Measurements from ENCODE around the gene BAG5.

The BAG5 gene

DNA sequence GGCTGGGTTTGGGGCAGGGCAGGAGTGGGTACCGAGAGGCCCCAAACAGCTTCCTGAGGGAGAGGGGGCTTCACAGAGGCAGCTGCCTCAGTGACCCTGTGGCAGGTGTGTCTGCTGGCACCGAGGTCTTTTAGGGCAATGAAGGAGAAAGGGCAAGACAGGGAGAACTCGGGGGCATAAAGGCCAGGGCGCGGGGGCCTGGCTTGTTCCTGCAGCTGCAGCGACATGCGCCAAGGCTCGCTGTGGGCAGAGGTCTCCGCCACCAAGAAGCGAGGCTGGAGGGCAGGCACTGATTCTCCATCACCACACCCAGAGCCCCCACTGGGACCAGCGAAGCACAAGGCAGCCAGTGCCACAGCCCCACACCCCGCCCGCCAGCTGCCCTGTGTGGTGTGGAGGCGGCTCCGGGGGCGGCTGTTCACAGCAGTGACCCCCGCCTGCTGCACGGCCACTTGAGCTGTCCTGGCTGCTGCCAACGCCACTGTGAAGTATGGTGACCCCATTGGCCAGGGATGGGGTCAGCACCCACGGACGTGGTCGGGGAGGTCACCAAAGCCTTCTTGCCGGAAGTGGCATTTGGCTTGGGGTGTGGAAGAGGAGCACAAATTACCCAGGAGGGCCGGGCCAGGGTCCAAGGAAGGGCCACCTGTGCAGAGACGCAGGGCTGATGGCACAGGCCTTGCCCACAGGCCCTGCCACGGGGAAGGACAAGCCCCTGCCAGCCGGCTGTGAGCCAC is 16.4 kb downstream of the BAG5 start:
- TF ChIP-seq, protein P1, sequence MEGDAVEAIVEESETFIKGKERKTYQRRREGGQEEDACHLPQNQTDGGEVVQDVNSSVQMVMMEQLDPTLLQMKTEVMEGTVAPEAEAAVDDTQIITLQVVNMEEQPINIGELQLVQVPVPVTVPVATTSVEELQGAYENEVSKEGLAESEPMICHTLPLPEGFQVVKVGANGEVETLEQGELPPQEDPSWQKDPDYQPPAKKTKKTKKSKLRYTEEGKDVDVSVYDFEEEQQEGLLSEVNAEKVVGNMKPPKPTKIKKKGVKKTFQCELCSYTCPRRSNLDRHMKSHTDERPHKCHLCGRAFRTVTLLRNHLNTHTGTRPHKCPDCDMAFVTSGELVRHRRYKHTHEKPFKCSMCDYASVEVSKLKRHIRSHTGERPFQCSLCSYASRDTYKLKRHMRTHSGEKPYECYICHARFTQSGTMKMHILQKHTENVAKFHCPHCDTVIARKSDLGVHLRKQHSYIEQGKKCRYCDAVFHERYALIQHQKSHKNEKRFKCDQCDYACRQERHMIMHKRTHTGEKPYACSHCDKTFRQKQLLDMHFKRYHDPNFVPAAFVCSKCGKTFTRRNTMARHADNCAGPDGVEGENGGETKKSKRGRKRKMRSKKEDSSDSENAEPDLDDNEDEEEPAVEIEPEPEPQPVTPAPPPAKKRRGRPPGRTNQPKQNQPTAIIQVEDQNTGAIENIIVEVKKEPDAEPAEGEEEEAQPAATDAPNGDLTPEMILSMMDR (IDR thresholded peaks at IDR 0.05): no peak
- TF ChIP-seq ZFX (IDR thresholded peaks at IDR 0.05; ENCODE audit: borderline replicate concordance): no peak

DNA sequence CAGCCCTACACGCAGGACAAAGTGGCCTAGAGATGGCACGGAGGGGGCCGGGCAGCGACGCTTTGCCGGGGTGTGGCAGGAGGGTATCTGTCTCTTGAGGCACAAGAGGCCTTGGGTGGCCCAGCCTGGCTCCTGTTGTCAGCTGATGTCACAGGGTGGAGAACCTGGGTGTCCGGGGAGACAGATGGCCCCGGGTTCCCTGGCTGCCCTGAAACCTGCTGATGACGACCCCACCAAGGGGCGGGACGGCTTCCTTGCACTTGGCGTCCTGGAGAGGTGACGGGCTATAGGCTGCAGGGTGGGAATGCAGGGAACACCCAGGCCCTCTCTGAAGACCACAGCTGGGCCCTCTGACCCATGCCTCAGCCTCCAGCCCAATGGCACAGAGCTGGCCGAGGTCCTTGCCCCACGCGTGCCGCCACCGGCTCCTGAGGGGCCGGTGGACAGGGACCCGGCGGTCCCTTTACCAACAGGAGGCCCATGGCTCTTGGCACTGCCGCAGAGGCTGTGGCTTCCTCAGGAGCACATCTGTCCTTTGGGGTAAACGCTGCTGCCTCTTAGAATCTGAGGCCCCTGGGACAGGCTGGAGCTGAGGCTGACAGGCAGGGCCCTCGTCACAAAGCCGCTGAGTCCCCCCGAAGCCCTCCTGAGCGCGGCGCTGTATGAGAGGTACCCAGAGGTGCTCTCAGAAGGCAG is 17.1 kb downstream of the BAG5 start:
- no peak overlapping the region for H3K27ac ChIP-seq
- TF ChIP-seq, protein P1 (IDR thresholded peaks at IDR 0.05): no peak
- TF ChIP-seq ZFX (IDR thresholded peaks at IDR 0.05; ENCODE audit: borderline replicate concordance): no peak

More for the DNA sequence above, 16.4 kb downstream of the BAG5 start:
- H3K27ac ChIP-seq: no peak overlapping the region

DNA sequence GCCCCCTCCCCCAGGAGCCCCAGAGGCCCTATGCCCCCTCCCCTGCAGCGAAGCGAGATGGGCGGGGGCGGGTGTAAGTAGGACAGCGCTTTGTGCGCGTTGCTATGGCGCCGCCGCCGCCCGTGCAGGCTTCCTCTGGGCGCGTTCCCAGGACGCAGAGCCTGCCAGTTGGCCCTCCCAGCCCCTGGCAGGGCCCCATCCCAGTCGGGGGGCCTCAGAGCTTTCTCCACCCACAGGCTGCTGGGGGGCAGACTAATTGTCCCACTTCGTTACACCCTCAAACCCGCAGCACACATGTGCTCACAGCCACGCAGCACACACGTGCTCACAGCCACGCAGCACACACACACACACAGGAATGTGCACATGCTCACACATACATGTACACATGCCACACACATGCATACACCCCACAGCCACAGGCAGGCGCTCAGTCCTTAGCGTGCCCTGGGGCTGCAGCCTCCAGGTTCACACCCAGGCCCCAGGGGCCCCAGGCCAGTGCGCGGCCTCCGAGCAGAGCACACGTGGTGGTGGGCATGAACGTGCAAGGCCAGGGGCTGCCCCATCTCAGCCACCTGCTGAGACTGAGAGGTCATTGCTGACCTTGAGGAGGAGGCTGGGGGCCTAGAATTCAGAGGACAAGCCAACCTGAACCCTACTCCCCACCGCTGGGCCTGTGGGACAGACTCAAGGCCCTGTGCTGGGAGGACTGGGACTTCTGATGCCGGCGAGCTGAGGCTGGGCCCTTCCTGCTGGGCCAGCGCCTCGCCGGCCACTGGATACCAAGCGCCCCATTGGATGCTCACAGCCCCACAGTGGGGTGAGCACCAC is 17.9 kb downstream of the BAG5 start:
- H3K27ac ChIP-seq: no peak overlapping the region
- TF ChIP-seq ZFX (IDR thresholded peaks at IDR 0.05; ENCODE audit: borderline replicate concordance): no peak
- TF ChIP-seq, protein P1 (IDR thresholded peaks at IDR 0.05): no peak

DNA sequence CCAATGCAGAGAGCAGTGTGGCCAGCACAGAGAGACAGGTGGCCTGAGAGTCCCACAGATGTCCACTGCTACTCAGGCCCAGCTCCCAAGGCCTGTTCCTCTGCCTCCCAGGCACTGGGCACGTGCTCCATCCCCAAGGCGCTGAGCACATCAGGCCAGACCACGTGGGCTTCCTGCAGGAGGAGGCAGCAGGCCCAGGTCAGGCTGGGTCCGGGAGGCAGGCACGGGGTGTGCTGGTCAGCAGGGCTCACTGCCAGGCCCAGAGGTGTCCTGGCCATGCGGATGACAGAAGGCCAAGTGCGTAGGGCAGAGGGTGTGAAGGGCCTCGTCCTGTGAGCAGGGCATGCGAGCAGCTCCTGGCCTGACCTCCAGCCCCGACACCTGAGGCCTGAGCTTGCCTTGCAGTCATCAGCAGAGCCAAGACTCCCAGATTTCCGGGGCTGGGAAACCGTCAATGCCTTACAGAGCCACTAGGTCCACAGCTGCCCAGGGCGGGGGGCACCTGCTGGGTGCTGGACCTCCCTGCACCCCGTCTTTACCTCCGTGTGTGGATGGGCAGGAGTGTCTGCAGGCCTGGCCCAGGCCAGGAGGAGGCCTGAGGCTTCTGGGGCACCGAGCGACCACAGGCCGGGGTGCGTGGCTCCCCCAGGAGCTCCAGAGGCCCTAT is 18.6 kb downstream of the BAG5 start:
- no peak overlapping the region for H3K27ac ChIP-seq
- TF ChIP-seq ZFX (IDR thresholded peaks at IDR 0.05; ENCODE audit: borderline replicate concordance): no peak
- TF ChIP-seq, protein P1 (IDR thresholded peaks at IDR 0.05): no peak

DNA sequence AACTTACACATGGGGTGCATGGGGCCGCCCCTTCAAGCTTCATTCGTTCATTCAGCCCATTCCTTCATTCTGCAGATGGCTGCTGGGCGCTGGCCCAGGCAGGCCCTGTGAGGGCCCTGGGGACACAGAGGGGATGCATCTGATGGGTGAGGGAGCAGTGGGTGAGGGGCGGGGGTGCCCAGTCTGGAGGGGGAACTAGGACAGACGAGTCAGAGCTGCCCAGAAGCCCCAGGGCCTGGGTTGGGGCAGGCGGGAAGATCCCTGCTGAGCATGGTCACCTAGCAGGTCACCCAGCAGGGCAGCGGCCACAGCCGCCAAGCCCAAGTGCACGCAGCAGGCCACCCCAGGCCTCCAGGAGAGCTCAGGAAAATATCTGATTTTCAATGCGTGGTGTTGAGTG is 19.3 kb downstream of the BAG5 start:
- TF ChIP-seq, protein P1 (IDR thresholded peaks at IDR 0.05): no peak
- TF ChIP-seq ZFX (IDR thresholded peaks at IDR 0.05; ENCODE audit: borderline replicate concordance): no peak
- H3K27ac ChIP-seq: no peak overlapping the region

DNA sequence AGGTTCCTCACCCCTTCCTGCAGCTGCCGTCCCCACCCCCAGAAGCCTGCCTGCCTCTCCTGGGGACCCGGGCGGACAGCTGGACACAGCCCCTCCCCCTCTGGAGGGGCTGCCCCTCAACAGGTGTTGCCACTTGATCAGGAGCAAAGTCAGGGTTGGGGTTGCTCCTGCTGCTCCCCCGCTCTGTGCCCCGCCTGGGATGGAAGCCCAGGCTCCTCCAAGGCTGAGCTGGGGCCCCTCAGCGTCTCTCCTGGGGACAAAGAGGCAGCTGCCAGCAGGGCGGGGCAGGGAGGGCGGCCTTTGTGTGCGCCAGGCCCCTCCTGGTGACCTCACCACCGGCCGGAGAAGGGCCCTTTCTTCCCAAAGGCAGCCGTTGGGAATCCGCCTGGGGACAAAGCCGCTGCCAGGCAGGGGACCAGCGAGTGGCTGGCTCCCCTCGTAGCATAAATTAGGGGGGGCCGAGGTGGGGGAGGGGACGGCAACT is 19.8 kb downstream of the BAG5 start:
- H3K27ac ChIP-seq: no peak overlapping the region
- TF ChIP-seq ZFX (IDR thresholded peaks at IDR 0.05; ENCODE audit: borderline replicate concordance): no peak
- TF ChIP-seq, protein P1 (IDR thresholded peaks at IDR 0.05): no peak
